ENCODE data around the gene IPCEF1. TPM values are rescaled to one million over a fixed set of nuclear protein-coding genes. Genes with fewer than 3 reads are reported as not detected.

Gene IPCEF1
- polyA plus RNA-seq, 1 experiment = 0.35 TPM

- no peak for DNase-seq (ENCODE audit: low read depth, low spot score)
- no peaks in the 10 kb centered on the region for H3K27me3 ChIP-seq (ENCODE audit: control insufficient read depth, insufficient read depth, low read length)
- TF ChIP-seq CTCF (IDR thresholded peaks at IDR 0.05; ENCODE audit: low read depth, low read length) = no peak
- H3K9me3 ChIP-seq (ENCODE audit: control insufficient read depth, insufficient read depth, low read length) = peaks cover 4% of the 10 kb centered on the region
- ChIA-PET POLR2A (no interaction called here), CTCF (interaction anchor here (1.1 to 1.2 kb wide), 2 partner anchors 13 to 229 kb away, joined by 3 to 4 read pairs; no protein-coding TSS in a partner anchor)
- no peak overlapping the region for H3K27ac ChIP-seq (ENCODE audit: low read depth, low read length)
- H3K4me3 ChIP-seq (ENCODE audit: low read depth, low read length) = no peak overlapping the region
These were observed 26.7 kb upstream of the IPCEF1 start for GRCh38 chr6:154383273-154383672.

- TF ChIP-seq CTCF (IDR thresholded peaks at IDR 0.05; ENCODE audit: low read depth, low read length) = no peak
These were observed 26.1 kb upstream of the IPCEF1 start for GRCh38 chr6:154382740-154383139.

GRCh38 chr6:154381548-154381947 is 24.9 kb upstream of the IPCEF1 start:
- H3K27me3 ChIP-seq (ENCODE audit: control insufficient read depth, insufficient read depth, low read length) = no peaks in the 10 kb centered on the region
- ChIA-PET POLR2A (no interaction called here), CTCF (no interaction called here)
- H3K27ac ChIP-seq (ENCODE audit: low read depth, low read length) = no peak overlapping the region
- DNase-seq (ENCODE audit: low read depth, low spot score) = no peak
- H3K9me3 ChIP-seq (ENCODE audit: control insufficient read depth, insufficient read depth, low read length) = peaks cover 4% of the 10 kb centered on the region
- no peak overlapping the region for H3K4me3 ChIP-seq (ENCODE audit: low read depth, low read length)
- TF ChIP-seq CTCF (IDR thresholded peaks at IDR 0.05; ENCODE audit: low read depth, low read length) = no peak

More at GRCh38 chr6:154382740-154383139, 26.1 kb upstream of the IPCEF1 start:
- Histone ChIP-seq H3K27me3 (ENCODE audit: control insufficient read depth, insufficient read depth, low read length) (no peaks in the 10 kb centered on the region), H3K9me3 (ENCODE audit: control insufficient read depth, insufficient read depth, low read length) (peaks cover 4% of the 10 kb centered on the region), H3K27ac (ENCODE audit: low read depth, low read length) (no peak overlapping the region), H3K4me3 (ENCODE audit: low read depth, low read length) (no peak overlapping the region)
- DNase-seq (ENCODE audit: low read depth, low spot score) = no peak
- ChIA-PET POLR2A (no interaction called here), CTCF (interaction anchor here (1.1 to 1.2 kb wide), 2 partner anchors 13 to 229 kb away, joined by 3 to 4 read pairs; no protein-coding TSS in a partner anchor)

- ChIA-PET POLR2A (no interaction called here), CTCF (no interaction called here)
- no peak for DNase-seq (ENCODE audit: low read depth, low spot score)
- TF ChIP-seq CTCF (IDR thresholded peaks at IDR 0.05; ENCODE audit: low read depth, low read length) = no peak
- no peaks in the 10 kb centered on the region for H3K27me3 ChIP-seq (ENCODE audit: control insufficient read depth, insufficient read depth, low read length)
- peaks cover 4% of the 10 kb centered on the region for H3K9me3 ChIP-seq (ENCODE audit: control insufficient read depth, insufficient read depth, low read length)
- no peak overlapping the region for H3K4me3 ChIP-seq (ENCODE audit: low read depth, low read length)
- H3K27ac ChIP-seq (ENCODE audit: low read depth, low read length) = no peak overlapping the region
These were observed 24.1 kb upstream of the IPCEF1 start for GRCh38 chr6:154380741-154381140.

- H3K27ac ChIP-seq (ENCODE audit: low read depth, low read length) = no peak overlapping the region
- no peak for TF ChIP-seq CTCF (IDR thresholded peaks at IDR 0.05; ENCODE audit: low read depth, low read length)
- no peaks in the 10 kb centered on the region for H3K27me3 ChIP-seq (ENCODE audit: control insufficient read depth, insufficient read depth, low read length)
- POLR2A ChIA-PET = no interaction called here
- H3K4me3 ChIP-seq (ENCODE audit: low read depth, low read length) = no peak overlapping the region
- CTCF ChIA-PET = no interaction called here
- H3K9me3 ChIP-seq (ENCODE audit: control insufficient read depth, insufficient read depth, low read length) = peaks cover 4% of the 10 kb centered on the region
- no peak for DNase-seq (ENCODE audit: low read depth, low spot score)
These were observed 23.0 kb upstream of the IPCEF1 start for GRCh38 chr6:154379585-154379984.

Measured in AG04450 (cell line).